ENCODE measurements around the gene ATOX1.

The ATOX1 gene

GRCh38 chr5:151775025-151775606 lies 16.7 kb upstream of the ATOX1 start:
- no peaks in the 10 kb centered on the region for H3F3A ChIP-seq (ENCODE audit: control insufficient read depth, insufficient read depth)
- H4K20me1 ChIP-seq (ENCODE audit: control insufficient read depth, insufficient read depth, low read depth, low read length), result peaks cover 64% of the 10 kb centered on the region
- H3K9me3 ChIP-seq (ENCODE audit: control insufficient read depth, insufficient read depth, low read length), result no peaks in the 10 kb centered on the region
- H3K4me2 ChIP-seq (ENCODE audit: low read length), result peak overlapping the region; percentile 81
- peaks cover 89% of the 10 kb centered on the region for H3K79me2 ChIP-seq (ENCODE audit: control insufficient read depth, low read length)
- no peak for TF ChIP-seq CTCF (IDR thresholded peaks at IDR 0.05; ENCODE audit: low read depth, low read length, poor library complexity, severe bottlenecking)
- no peak for TF ChIP-seq EZH2phosphoT487 (IDR thresholded peaks at IDR 0.05; ENCODE audit: borderline replicate concordance, low read length)
- H3K4me1 ChIP-seq (ENCODE audit: control insufficient read depth, low read length), result peaks cover 66% of the 10 kb centered on the region
- H3K36me3 ChIP-seq (ENCODE audit: control insufficient read depth, low read length), result peaks cover 78% of the 10 kb centered on the region
- peak overlapping the region; percentile 92 for H3K4me3 ChIP-seq (ENCODE audit: low read length)
- H3K27ac ChIP-seq (ENCODE audit: low read depth, low read length), result no peak overlapping the region
- no peaks in the 10 kb centered on the region for H3K9me2 ChIP-seq (replicated peaks; ENCODE audit: control insufficient read depth, low read length)
- no peaks in the 10 kb centered on the region for H3K27me3 ChIP-seq (ENCODE audit: control insufficient read depth, low read length)

- H3K27ac ChIP-seq (ENCODE audit: low read depth, low read length), result no peak overlapping the region
- no peaks in the 10 kb centered on the region for H3K9me3 ChIP-seq (ENCODE audit: control insufficient read depth, insufficient read depth, low read length)
- H3K4me1 ChIP-seq (ENCODE audit: control insufficient read depth, low read length), result peaks cover 63% of the 10 kb centered on the region
- H3K4me3 ChIP-seq (ENCODE audit: low read length), result peak overlapping the region; percentile 92
- no peaks in the 10 kb centered on the region for H3K9me2 ChIP-seq (replicated peaks; ENCODE audit: control insufficient read depth, low read length)
- H3K4me2 ChIP-seq (ENCODE audit: low read length), result peak overlapping the region; percentile 81
- H3K79me2 ChIP-seq (ENCODE audit: control insufficient read depth, low read length), result peaks cover 86% of the 10 kb centered on the region
- H3K36me3 ChIP-seq (ENCODE audit: control insufficient read depth, low read length), result peaks cover 67% of the 10 kb centered on the region
- H3F3A ChIP-seq (ENCODE audit: control insufficient read depth, insufficient read depth), result 0 out of 2 replicates have a peak, but pooled peaks cover 2% of the 10 kb centered on the region
- no peak for TF ChIP-seq EZH2phosphoT487 (IDR thresholded peaks at IDR 0.05; ENCODE audit: borderline replicate concordance, low read length)
- TF ChIP-seq CTCF (IDR thresholded peaks at IDR 0.05; ENCODE audit: low read depth, low read length, poor library complexity, severe bottlenecking), result no peak
- H4K20me1 ChIP-seq (ENCODE audit: control insufficient read depth, insufficient read depth, low read depth, low read length), result peaks cover 60% of the 10 kb centered on the region
- no peaks in the 10 kb centered on the region for H3K27me3 ChIP-seq (ENCODE audit: control insufficient read depth, low read length)
These were observed 15.5 kb upstream of the ATOX1 start for GRCh38 chr5:151773951-151774350.

GRCh38 chr5:151772846-151773561 lies 14.6 kb upstream of the ATOX1 start:
- H3K79me2 ChIP-seq (ENCODE audit: control insufficient read depth, low read length), result peaks cover 77% of the 10 kb centered on the region
- H4K20me1 ChIP-seq (ENCODE audit: control insufficient read depth, insufficient read depth, low read depth, low read length), result peaks cover 53% of the 10 kb centered on the region
- no peaks in the 10 kb centered on the region for H3K27me3 ChIP-seq (ENCODE audit: control insufficient read depth, low read length)
- H3K4me1 ChIP-seq (ENCODE audit: control insufficient read depth, low read length), result peaks cover 54% of the 10 kb centered on the region
- H3K27ac ChIP-seq (ENCODE audit: low read depth, low read length), result peak overlapping the region; percentile 74
- peak overlapping the region; percentile 92 for H3K4me3 ChIP-seq (ENCODE audit: low read length)
- peaks cover 58% of the 10 kb centered on the region for H3K36me3 ChIP-seq (ENCODE audit: control insufficient read depth, low read length)
- H3K4me2 ChIP-seq (ENCODE audit: low read length), result peak overlapping the region; percentile 81
- 0 out of 2 replicates have a peak, but pooled peaks cover 3% of the 10 kb centered on the region for H3F3A ChIP-seq (ENCODE audit: control insufficient read depth, insufficient read depth)
- TF ChIP-seq EZH2phosphoT487 (IDR thresholded peaks at IDR 0.05; ENCODE audit: borderline replicate concordance, low read length) (no peak), CTCF (IDR thresholded peaks at IDR 0.05; ENCODE audit: low read depth, low read length, poor library complexity, severe bottlenecking) (no peak)
- H3K9me2 ChIP-seq (replicated peaks; ENCODE audit: control insufficient read depth, low read length), result no peaks in the 10 kb centered on the region
- no peaks in the 10 kb centered on the region for H3K9me3 ChIP-seq (ENCODE audit: control insufficient read depth, insufficient read depth, low read length)

Data from DOHH2 (cell line).